ENCODE measurements around the gene ZNF416. TPM values are rescaled to one million over a fixed set of nuclear protein-coding genes. Genes with fewer than 3 reads are reported as not detected.

The ZNF416 gene
- total RNA-seq, 2 donors from 2014 or later = 8.0 to 9.1 TPM

- no peak overlapping the region for H3K9ac ChIP-seq (ENCODE audit: extremely low read depth, low read length, poor library complexity, severe bottlenecking)
- no peak for TF ChIP-seq CTCF (conservative IDR thresholded peaks at IDR 0.05)
- peaks cover 82% of the 10 kb centered on the region for H3K36me3 Mint-ChIP-seq (ENCODE audit: low read depth)
Measured at GRCh38 chr19:57587529-57587928, 8.8 kb upstream of the ZNF416 start.

GRCh38 chr19:57583521-57584416 lies 5.1 kb upstream of the ZNF416 start, which contains the start of gene ZIK1:
Gene ZIK1 (plus strand): TSS chr19:57584145. CDS start chr19:57584357, 212 bp downstream.
- Histone ChIP-seq H3K36me3 (ENCODE audit: control insufficient read depth, insufficient read depth, low read length) (peaks cover 36% of the 10 kb centered on the region), H3K27ac (ENCODE audit: low read depth, low read length) (peak within 1 kb of the TSS; percentile 76), H3K4me3 (ENCODE audit: low read length) (peak within 1 kb of the TSS; percentile 94), H3K4me1 (ENCODE audit: control insufficient read depth, insufficient read depth, low read length) (peaks cover 6% of the 10 kb centered on the region), H3K27me3 (ENCODE audit: control insufficient read depth, insufficient read depth, low read length, poor library complexity, severe bottlenecking) (no peaks in the 10 kb centered on the region), H3K9me3 (ENCODE audit: control insufficient read depth, low read length) (peaks cover 63% of the 10 kb centered on the region), H3K9ac (ENCODE audit: extremely low read depth, low read length, poor library complexity, severe bottlenecking) (peak within 1 kb of the TSS; percentile 50)
- peak; percentile 33 for TF ChIP-seq CTCF (conservative IDR thresholded peaks at IDR 0.05)
- Mint-ChIP-seq H3K27ac (peak within 1 kb of the TSS; percentile 75), H3K4me3 (peak within 1 kb of the TSS; percentile 76), H3K36me3 (ENCODE audit: low read depth) (peaks cover 48% of the 10 kb centered on the region), H3K27me3 (ENCODE audit: insufficient read depth) (peaks cover 23% of the 10 kb centered on the region), H3K9me3 (peaks cover 93% of the 10 kb centered on the region), H3K4me1 (peaks cover 1% of the 10 kb centered on the region)
- peak; percentile 98 for DNase-seq
- 3 to 5% methylated on average over 35 to 76 of the region's 76 CpGs for WGBS, 2 experiments (ENCODE audit: insufficient coverage in 1 of 2, insufficient read length in 1 of 2)

More at GRCh38 chr19:57587529-57587928, 8.8 kb upstream of the ZNF416 start:
- Mint-ChIP-seq H3K9me3 (peaks cover 96% of the 10 kb centered on the region), H3K4me1 (peaks cover 1% of the 10 kb centered on the region), H3K27ac (no peak overlapping the region), H3K27me3 (ENCODE audit: insufficient read depth) (peaks cover 9% of the 10 kb centered on the region), H3K4me3 (no peak overlapping the region)
- peaks cover 6% of the 10 kb centered on the region for H3K4me1 ChIP-seq (ENCODE audit: control insufficient read depth, insufficient read depth, low read length)
- H3K27ac ChIP-seq (ENCODE audit: low read depth, low read length) = no peak overlapping the region
- no peaks in the 10 kb centered on the region for H3K27me3 ChIP-seq (ENCODE audit: control insufficient read depth, insufficient read depth, low read length, poor library complexity, severe bottlenecking)
- DNase-seq = no peak
- peaks cover 74% of the 10 kb centered on the region for H3K36me3 ChIP-seq (ENCODE audit: control insufficient read depth, insufficient read depth, low read length)
- 93 to 100% methylated on average over 1 of the region's 1 CpG for WGBS, 2 experiments (ENCODE audit: insufficient coverage in 1 of 2, insufficient read length in 1 of 2)
- peak overlapping the region; percentile 61 for H3K4me3 ChIP-seq (ENCODE audit: low read length)
- H3K9me3 ChIP-seq (ENCODE audit: control insufficient read depth, low read length) = peaks cover 86% of the 10 kb centered on the region

DNA sequence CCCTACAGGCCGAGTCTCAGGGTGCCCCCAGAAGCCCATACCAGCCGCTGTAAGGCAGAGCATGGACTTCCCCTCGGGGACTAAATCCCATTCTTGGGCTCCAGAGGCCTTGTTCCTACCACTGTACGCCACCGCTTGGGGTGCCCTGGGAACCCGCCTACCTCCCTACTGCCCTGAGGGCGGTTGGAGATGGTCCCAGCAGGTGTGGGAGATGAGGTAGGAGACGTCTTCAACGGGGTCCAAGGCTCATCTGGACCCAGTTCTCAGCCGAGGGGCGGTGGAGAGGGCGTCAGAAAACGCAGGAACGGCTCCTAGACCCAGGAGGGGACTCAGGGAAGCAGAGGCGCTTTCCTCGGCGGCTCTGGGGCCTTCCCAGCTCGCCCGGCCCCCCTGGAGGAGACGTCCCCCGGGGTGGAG lies 4.4 kb upstream of the ZNF416 start:
- H3K4me3 ChIP-seq (ENCODE audit: low read length) = peak overlapping the region; percentile 94
- no peak overlapping the region for H3K27ac Mint-ChIP-seq
- peaks cover 57% of the 10 kb centered on the region for H3K9me3 ChIP-seq (ENCODE audit: control insufficient read depth, low read length)
- whole genome bisulfite sequencing, 2 experiments (ENCODE audit: insufficient coverage in 1 of 2, insufficient read length in 1 of 2) = 72 to 96% methylated on average over 6 to 21 of the region's 21 CpGs
- H3K27me3 ChIP-seq (ENCODE audit: control insufficient read depth, insufficient read depth, low read length, poor library complexity, severe bottlenecking) = no peaks in the 10 kb centered on the region
- peaks cover 43% of the 10 kb centered on the region for H3K36me3 Mint-ChIP-seq (ENCODE audit: low read depth)
- peaks cover 30% of the 10 kb centered on the region for H3K36me3 ChIP-seq (ENCODE audit: control insufficient read depth, insufficient read depth, low read length)
- H3K4me3 Mint-ChIP-seq = peak overlapping the region; percentile 76
- peaks cover 23% of the 10 kb centered on the region for H3K27me3 Mint-ChIP-seq (ENCODE audit: insufficient read depth)
- peaks cover 91% of the 10 kb centered on the region for H3K9me3 Mint-ChIP-seq
- H3K27ac ChIP-seq (ENCODE audit: low read depth, low read length) = no peak overlapping the region
- peaks cover 6% of the 10 kb centered on the region for H3K4me1 ChIP-seq (ENCODE audit: control insufficient read depth, insufficient read depth, low read length)
- DNase-seq = no peak
- H3K9ac ChIP-seq (ENCODE audit: extremely low read depth, low read length, poor library complexity, severe bottlenecking) = no peak overlapping the region
- peaks cover 1% of the 10 kb centered on the region for H3K4me1 Mint-ChIP-seq
- TF ChIP-seq CTCF (conservative IDR thresholded peaks at IDR 0.05) = no peak

Data from endodermal cell (in vitro differentiated cells).